ENCODE measurements around the gene PRIMA1.

GRCh38 chr14:93702946-93703345, 85.3 kb downstream of the PRIMA1 start:
- TF ChIP-seq GATA2 (IDR thresholded peaks at IDR 0.05; ENCODE audit: low read depth, low read length) = no peak
- TF ChIP-seq GATA3 (IDR thresholded peaks at IDR 0.05; ENCODE audit: low read depth, low read length) = no peak
